ENCODE data around the gene TPRG1L. TPM values are rescaled to one million over a fixed set of nuclear protein-coding genes. Genes with fewer than 3 reads are reported as not detected.

Gene TPRG1L
- total and polyA plus RNA-seq, 2 of the 4 experiments (the other 2 are of a cell fraction): 25.3 to 39.5 TPM

DNA sequence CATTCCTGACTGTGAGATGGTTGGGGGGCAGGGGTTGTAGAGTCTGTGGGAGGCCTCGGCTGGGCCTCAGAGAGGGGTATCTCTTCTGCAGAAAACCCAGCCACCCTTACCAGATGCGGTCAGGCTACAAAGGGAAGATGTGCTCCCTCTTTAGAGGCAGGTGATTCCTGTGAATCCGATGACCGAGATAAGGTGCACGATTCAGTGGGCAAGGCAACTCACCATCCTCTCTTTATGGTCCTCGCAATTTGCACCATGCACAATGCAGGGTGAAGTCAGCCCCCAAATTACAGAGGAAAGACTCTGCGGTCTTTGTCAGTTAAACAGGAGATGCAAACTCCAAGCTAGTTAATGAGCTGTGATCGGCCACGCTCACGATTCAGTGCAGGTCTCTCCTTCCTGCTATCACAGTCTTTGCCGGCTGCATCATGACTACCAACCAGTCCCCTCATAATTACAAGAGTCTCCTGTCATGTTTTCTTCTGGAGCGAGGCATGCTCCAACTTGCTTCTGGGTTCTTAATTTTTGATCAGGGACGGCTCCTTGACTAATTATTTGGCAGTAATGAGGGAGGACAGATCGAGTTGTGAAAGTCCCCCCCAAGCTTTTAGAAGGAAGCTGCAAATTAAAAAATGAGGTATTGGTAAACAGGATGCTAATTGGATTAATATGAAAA, 40.0 kb downstream of the TPRG1L start:
- Histone ChIP-seq H4K91ac (ENCODE audit: insufficient read depth, low read depth, low read length) (no peak overlapping the region), H2BK5ac (ENCODE audit: low read depth, low read length, poor library complexity, severe bottlenecking) (no peak overlapping the region), H3K4ac (ENCODE audit: low read depth, low read length) (no peak overlapping the region), H3K4me1 (ENCODE audit: control insufficient read depth, insufficient read depth, low read length) (no peaks in the 10 kb centered on the region), H3K4me2 (ENCODE audit: low read depth, low read length) (no peak overlapping the region), H3K79me1 (ENCODE audit: low read depth in 1 of 2, low read length in 2 of 2) (no peaks in the 10 kb centered on the region), H2BK20ac (ENCODE audit: low read depth, low read length) (no peak overlapping the region), H4K20me1 (ENCODE audit: insufficient read depth, low read length) (no peaks in the 10 kb centered on the region), H3K9me3 (ENCODE audit: control insufficient read depth, insufficient read depth, low read length) (no peaks in the 10 kb centered on the region), H3K9ac (ENCODE audit: low read depth, low read length) (no peak overlapping the region), H2AK5ac (ENCODE audit: low read depth, low read length) (no peak overlapping the region), H2BK120ac (ENCODE audit: low read depth, low read length) (no peak overlapping the region), H2AFZ (replicated peaks; ENCODE audit: low read length, poor library complexity) (peak overlapping the region; percentile 41), H3K23ac (ENCODE audit: low read depth, low read length) (no peak overlapping the region), H3K27ac (ENCODE audit: insufficient read depth, low read length) (no peak overlapping the region), H4K5ac (ENCODE audit: low read depth, low read length) (no peak overlapping the region), H3K56ac (ENCODE audit: extremely low read depth, insufficient read depth, low read length) (no peak overlapping the region), H4K8ac (ENCODE audit: low read depth in 2 of 2, low read length in 2 of 2) (no peak overlapping the region), H3K27me3 (ENCODE audit: control insufficient read depth, insufficient read depth, low read length) (peaks cover 19% of the 10 kb centered on the region), H3K14ac (replicated peaks; ENCODE audit: low read depth, low read length) (no peak overlapping the region), H3K9me1 (ENCODE audit: insufficient read depth, low read length) (no peaks in the 10 kb centered on the region), H3K18ac (ENCODE audit: low read depth, low read length) (no peak overlapping the region), H3K36me3 (ENCODE audit: control insufficient read depth, insufficient read depth, low read length) (no peaks in the 10 kb centered on the region), H2BK15ac (ENCODE audit: low read depth, low read length) (no peak overlapping the region), H2AK9ac (replicated peaks; ENCODE audit: low read depth, low read length, poor library complexity) (no peak overlapping the region), H3K4me3 (ENCODE audit: insufficient read depth, low read depth, low read length) (no peak overlapping the region)
- no TSS peak for BruUV-seq (replicated peaks)
- TF ChIP-seq RCOR1 (IDR thresholded peaks at IDR 0.05; ENCODE audit: insufficient replicate concordance, low read length) (no peak), SMC3 (IDR thresholded peaks at IDR 0.05; ENCODE audit: low read depth, low read length) (no peak), RFX5 (IDR thresholded peaks at IDR 0.05; ENCODE audit: low read depth, low read length) (no peak), RAD21 (IDR thresholded peaks at IDR 0.05; ENCODE audit: low read length) (no peak), CHD1 (IDR thresholded peaks at IDR 0.05; ENCODE audit: low read depth, low read length) (no peak), POLR2A (IDR thresholded peaks at IDR 0.05; ENCODE audit: low read depth, low read length) (no peak), MXI1 (IDR thresholded peaks at IDR 0.05; ENCODE audit: borderline replicate concordance, low read depth, low read length) (no peak), FOS (IDR thresholded peaks at IDR 0.05; ENCODE audit: low read depth, low read length) (no peak), BHLHE40 (IDR thresholded peaks at IDR 0.05; ENCODE audit: low read depth, low read length) (no peak), NFE2L2 (IDR thresholded peaks at IDR 0.05; ENCODE audit: low read depth, low read length) (no peak), MAFK (IDR thresholded peaks at IDR 0.05; ENCODE audit: low read depth, low read length) (no peak)
- TF ChIP-seq, protein P1, sequence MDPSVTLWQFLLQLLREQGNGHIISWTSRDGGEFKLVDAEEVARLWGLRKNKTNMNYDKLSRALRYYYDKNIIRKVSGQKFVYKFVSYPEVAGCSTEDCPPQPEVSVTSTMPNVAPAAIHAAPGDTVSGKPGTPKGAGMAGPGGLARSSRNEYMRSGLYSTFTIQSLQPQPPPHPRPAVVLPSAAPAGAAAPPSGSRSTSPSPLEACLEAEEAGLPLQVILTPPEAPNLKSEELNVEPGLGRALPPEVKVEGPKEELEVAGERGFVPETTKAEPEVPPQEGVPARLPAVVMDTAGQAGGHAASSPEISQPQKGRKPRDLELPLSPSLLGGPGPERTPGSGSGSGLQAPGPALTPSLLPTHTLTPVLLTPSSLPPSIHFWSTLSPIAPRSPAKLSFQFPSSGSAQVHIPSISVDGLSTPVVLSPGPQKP (IDR thresholded peaks at IDR 0.05; ENCODE audit: borderline replicate concordance, low read depth, low read length): no peak
- TF ChIP-seq, protein P2, sequence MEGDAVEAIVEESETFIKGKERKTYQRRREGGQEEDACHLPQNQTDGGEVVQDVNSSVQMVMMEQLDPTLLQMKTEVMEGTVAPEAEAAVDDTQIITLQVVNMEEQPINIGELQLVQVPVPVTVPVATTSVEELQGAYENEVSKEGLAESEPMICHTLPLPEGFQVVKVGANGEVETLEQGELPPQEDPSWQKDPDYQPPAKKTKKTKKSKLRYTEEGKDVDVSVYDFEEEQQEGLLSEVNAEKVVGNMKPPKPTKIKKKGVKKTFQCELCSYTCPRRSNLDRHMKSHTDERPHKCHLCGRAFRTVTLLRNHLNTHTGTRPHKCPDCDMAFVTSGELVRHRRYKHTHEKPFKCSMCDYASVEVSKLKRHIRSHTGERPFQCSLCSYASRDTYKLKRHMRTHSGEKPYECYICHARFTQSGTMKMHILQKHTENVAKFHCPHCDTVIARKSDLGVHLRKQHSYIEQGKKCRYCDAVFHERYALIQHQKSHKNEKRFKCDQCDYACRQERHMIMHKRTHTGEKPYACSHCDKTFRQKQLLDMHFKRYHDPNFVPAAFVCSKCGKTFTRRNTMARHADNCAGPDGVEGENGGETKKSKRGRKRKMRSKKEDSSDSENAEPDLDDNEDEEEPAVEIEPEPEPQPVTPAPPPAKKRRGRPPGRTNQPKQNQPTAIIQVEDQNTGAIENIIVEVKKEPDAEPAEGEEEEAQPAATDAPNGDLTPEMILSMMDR (conservative IDR thresholded peaks at IDR 0.05; ENCODE audit: low read depth, low read length): no peak
- ChIA-PET CTCF (interaction anchor here (0.6 kb wide), 1 partner anchor 216 kb away, joined by 4 read pairs; no protein-coding TSS in a partner anchor), POLR2A (ENCODE audit: unreplicated experiment) (no interaction called here)
- no peak for ATAC-seq (ENCODE audit: low read depth)
- intact Hi-C loops (cut with micrococcal nuclease): no loop called here
- dilution Hi-C loops (cut with HindIII; ENCODE audit: low sequenced_read_pairs, unreplicated experiment): no loop called here
- no peak for DNase-seq
- in situ Hi-C loops (cut with MboI; ENCODE audit: low sequenced_read_pairs): no loop called here
- WGBS, 2 experiments (ENCODE audit: extremely low coverage in 2 of 2, insufficient read length in 1 of 2): 25% methylated on average over 5 of the region's 14 CpGs; no CpG with 5 or more reads in 1 of the 2 experiments

Measured in IMR-90 (cell line).